ENCODE results near the gene NAA40. TPM values are rescaled to one million over a fixed set of nuclear protein-coding genes. Genes with fewer than 3 reads are reported as not detected.

NAA40 gene
- total RNA-seq, 1 donor from 2014 or later: 64.5 TPM

- no peak for DNase-seq (ENCODE audit: low read depth, low spot score)
- TF ChIP-seq CTCF (conservative IDR thresholded peaks at IDR 0.05): no peak
- Mint-ChIP-seq H3K4me1 (peaks cover 4% of the 10 kb centered on the region), H3K4me3 (no peak overlapping the region), H3K9me3 (peaks cover 2% of the 10 kb centered on the region), H3K27ac (ENCODE audit: unreplicated experiment) (peak overlapping the region; percentile 57), H3K36me3 (ENCODE audit: low read depth) (peaks cover 23% of the 10 kb centered on the region), H3K27me3 (ENCODE audit: low read depth) (no peaks in the 10 kb centered on the region)
Measured at GRCh38 chr11:63896071-63896470, 42.7 kb upstream of the NAA40 start.

DNA sequence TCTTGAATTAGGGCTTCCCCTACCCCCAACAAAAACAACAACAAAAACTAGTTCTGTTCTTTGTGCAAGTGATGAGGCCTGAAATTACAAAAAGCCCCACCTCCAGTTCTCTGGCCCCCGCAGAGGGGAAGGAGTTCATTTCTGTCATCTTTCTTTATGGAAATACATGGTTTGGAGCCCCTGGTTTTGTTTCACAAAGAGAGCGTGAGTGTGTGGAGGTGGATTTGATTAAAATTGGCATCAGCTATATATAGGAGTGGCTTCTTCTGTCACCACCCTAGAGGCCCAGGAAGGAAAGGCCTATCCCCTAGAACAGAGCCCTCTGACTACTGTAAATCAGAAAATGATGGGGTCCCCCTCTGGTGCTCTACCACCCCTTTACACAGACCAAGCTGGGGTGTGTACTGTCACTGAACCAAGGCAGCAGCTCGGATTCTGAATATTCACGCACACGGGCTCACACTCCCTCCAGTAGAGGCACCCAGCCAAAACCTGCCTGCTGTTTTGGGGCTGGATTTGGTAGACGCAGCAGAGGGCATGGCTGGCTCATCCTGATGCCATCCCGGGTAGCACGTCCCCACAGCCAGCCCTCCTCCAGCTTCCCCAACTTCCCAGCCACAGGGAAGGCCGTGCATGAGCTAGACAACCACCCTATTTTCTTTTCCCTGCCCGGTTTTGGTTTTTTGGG lies 41.2 kb upstream of the NAA40 start:
- no peak for TF ChIP-seq CTCF (conservative IDR thresholded peaks at IDR 0.05)
- DNase-seq (ENCODE audit: low read depth, low spot score): no peak
- H3K4me3 Mint-ChIP-seq: no peak overlapping the region
- H3K9me3 Mint-ChIP-seq: peaks cover 2% of the 10 kb centered on the region
- H3K27me3 Mint-ChIP-seq (ENCODE audit: low read depth): no peaks in the 10 kb centered on the region
- H3K36me3 Mint-ChIP-seq (ENCODE audit: low read depth): peaks cover 25% of the 10 kb centered on the region
- H3K4me1 Mint-ChIP-seq: peaks cover 4% of the 10 kb centered on the region
- H3K27ac Mint-ChIP-seq (ENCODE audit: unreplicated experiment): peak overlapping the region; percentile 19

DNA sequence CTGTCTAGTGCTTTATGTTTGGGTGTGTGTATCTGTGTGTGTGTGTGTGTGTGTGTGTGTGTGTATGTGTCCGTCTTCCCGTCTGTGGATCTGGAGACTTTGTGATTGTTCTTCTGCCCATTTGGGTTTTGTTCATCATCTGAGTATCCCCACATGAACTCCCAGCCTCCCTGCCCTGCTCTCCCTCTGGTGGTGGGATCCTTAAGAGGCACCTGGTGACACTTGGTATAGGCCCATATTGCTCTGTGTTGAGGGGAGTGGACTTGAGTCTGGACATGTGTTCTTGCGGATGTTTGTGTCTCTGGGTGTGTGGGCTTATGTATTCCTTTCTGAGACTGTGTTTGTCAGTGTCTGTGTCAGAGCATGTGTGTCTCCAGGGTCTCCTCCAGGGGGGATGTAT lies 37.1 kb upstream of the NAA40 start:
- Mint-ChIP-seq H3K4me3 (no peak overlapping the region), H3K27ac (ENCODE audit: unreplicated experiment) (no peak overlapping the region), H3K27me3 (ENCODE audit: low read depth) (no peaks in the 10 kb centered on the region), H3K4me1 (no peaks in the 10 kb centered on the region), H3K9me3 (no peaks in the 10 kb centered on the region), H3K36me3 (ENCODE audit: low read depth) (peaks cover 19% of the 10 kb centered on the region)
- no peak for DNase-seq (ENCODE audit: low read depth, low spot score)
- peak; percentile 49 for TF ChIP-seq CTCF (conservative IDR thresholded peaks at IDR 0.05)

- Mint-ChIP-seq H3K36me3 (ENCODE audit: low read depth) (peaks cover 11% of the 10 kb centered on the region), H3K27me3 (ENCODE audit: low read depth) (no peaks in the 10 kb centered on the region), H3K27ac (ENCODE audit: unreplicated experiment) (no peak overlapping the region), H3K9me3 (no peaks in the 10 kb centered on the region), H3K4me3 (no peak overlapping the region), H3K4me1 (peaks cover 11% of the 10 kb centered on the region)
- no peak for TF ChIP-seq CTCF (conservative IDR thresholded peaks at IDR 0.05)
- DNase-seq (ENCODE audit: low read depth, low spot score): no peak
Measured at GRCh38 chr11:63903884-63904283, 34.9 kb upstream of the NAA40 start.

DNA sequence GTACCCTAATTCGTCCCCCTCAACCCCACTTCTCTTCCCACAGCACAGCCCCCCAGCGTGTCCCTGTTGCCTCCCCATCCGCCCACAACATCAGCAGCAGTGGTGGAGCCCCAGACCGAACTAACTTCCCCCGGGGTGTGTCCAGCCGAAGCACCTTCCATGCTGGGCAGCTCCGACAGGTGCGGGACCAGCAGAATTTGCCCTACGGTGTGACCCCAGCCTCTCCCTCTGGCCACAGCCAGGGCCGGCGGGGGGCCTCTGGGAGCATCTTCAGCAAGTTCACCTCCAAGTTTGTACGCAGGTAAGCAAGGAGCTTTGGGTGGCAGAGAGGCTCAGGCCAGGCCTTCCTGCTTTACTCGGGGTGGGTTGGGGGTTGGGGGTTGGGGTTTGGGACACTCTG lies 34.1 kb upstream of the NAA40 start:
- H3K36me3 Mint-ChIP-seq (ENCODE audit: low read depth): peaks cover 11% of the 10 kb centered on the region
- H3K4me3 Mint-ChIP-seq: no peak overlapping the region
- H3K4me1 Mint-ChIP-seq: peaks cover 16% of the 10 kb centered on the region
- no peaks in the 10 kb centered on the region for H3K27me3 Mint-ChIP-seq (ENCODE audit: low read depth)
- DNase-seq (ENCODE audit: low read depth, low spot score): no peak
- TF ChIP-seq CTCF (conservative IDR thresholded peaks at IDR 0.05): no peak
- H3K9me3 Mint-ChIP-seq: no peaks in the 10 kb centered on the region
- no peak overlapping the region for H3K27ac Mint-ChIP-seq (ENCODE audit: unreplicated experiment)

Data from neural crest cell (in vitro differentiated cells).